HUES64 (cell line): Measurements from ENCODE around the gene VIT.

Experiments used
- H3K27ac ChIP-seq: 2 replicates; pipeline ENCODE4 v1.7.0; 2013; ENCODE audit warnings: low read depth, low read length, inconsistent platforms
- H3K27me3 ChIP-seq: 2 replicates; pipeline ENCODE4 v1.6.1; 2013; ENCODE audit warnings: mild to moderate bottlenecking, low read length; ENCODE audit not compliant: insufficient read depth
- H3K36me3 ChIP-seq: 2 replicates; pipeline ENCODE4 v1.6.1; 2013; ENCODE audit warnings: mild to moderate bottlenecking, low read length; ENCODE audit not compliant: insufficient read depth
- H3K4me1 ChIP-seq: 2 replicates; pipeline ENCODE4 v1.6.1; 2013; ENCODE audit warnings: mild to moderate bottlenecking, low read length, moderate library complexity; ENCODE audit not compliant: insufficient read depth
- H3K4me3 ChIP-seq: 2 replicates; pipeline ENCODE4 v1.5.1; 2013; ENCODE audit warnings: mild to moderate bottlenecking, low read length, moderate library complexity
- H3K9ac ChIP-seq: 2 replicates; pipeline ENCODE4 v1.6.1; 2013; ENCODE audit warnings: mild to moderate bottlenecking, low read depth, low read length
- H3K9me3 ChIP-seq: 2 replicates; pipeline ENCODE4 v1.6.1; 2013; ENCODE audit warnings: low read depth, low read length; ENCODE audit not compliant: insufficient read depth
- WGBS: fragments of 150-250, 120-280 bp; methylation state at CpG from one replicate; pipeline ENCODE4 v1.1.7; 2013; ENCODE audit warnings: missing lambda C conversion rate; 5-methylcytosine and 5-hydroxymethylcytosine counted together

Gene VIT

DNA sequence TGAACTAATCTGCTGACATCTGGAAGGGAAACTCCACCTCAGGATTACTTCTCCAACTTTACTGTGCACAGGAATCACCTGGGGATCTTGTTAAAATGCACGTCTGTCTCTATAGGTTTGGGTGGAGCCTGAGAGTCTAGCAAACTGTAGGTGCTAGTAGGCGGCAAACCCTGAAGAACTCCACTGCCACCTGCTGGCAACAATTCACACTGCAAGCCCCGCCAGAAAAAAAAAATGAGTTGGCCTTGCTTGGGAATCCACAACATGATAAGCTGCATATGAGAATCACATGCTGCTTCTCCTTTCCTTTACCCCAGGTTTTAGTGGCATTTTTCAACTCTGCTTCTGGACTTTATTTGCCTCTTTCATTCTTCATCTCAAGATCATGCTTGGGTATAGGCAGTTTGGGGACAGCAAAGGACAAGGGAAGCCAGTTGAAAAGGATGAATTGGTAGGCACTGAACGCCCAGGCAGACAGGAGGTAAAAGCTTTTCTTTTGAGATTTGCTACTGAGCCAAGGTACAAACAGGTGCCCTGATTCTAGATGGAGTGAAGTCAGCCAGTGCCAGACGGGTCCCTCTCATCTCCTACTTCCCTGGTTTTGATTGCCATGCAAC lies 88.8 kb downstream of the VIT start:
- WGBS: 30% methylated on average over 5 of the region's 5 CpGs
- Histone ChIP-seq H3K4me1 (peaks cover 16% of the 10 kb centered on the region), H3K9ac (no peak overlapping the region), H3K36me3 (no peaks in the 10 kb centered on the region), H3K27me3 (no peaks in the 10 kb centered on the region), H3K4me3 (0 out of 2 replicates have a peak overlapping the region, but pooled peaks have one; percentile 1), H3K27ac (no peak overlapping the region), H3K9me3 (no peaks in the 10 kb centered on the region)

GRCh38 chr2:36789181-36789804 lies 92.8 kb downstream of the VIT start:
- Histone ChIP-seq H3K36me3 (no peaks in the 10 kb centered on the region), H3K9ac (no peak overlapping the region), H3K27me3 (no peaks in the 10 kb centered on the region), H3K4me1 (peaks cover 6% of the 10 kb centered on the region), H3K9me3 (no peaks in the 10 kb centered on the region), H3K27ac (no peak overlapping the region), H3K4me3 (no peak overlapping the region)
- WGBS: 94% methylated on average over 11 of the region's 11 CpGs

DNA sequence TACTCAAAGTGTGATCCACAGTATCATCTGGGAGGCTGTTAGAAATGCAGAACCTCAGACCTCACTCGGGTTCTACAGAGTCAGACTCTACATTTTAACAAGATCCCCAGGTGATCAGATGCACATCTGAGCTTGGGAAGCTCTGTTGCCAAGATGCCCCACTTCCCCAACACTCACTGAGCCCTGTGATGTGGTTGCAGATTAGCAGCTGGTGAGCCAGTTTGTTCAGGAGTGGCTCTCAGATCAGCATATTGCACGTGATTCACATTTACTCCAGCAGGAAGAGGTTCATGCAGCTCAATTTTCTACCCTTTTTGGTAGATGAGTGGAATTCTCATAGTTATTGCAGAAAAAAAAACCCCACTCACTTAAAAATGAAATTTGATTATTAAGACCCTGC lies 96.4 kb downstream of the VIT start:
- H3K9ac ChIP-seq: no peak overlapping the region
- H3K27me3 ChIP-seq: no peaks in the 10 kb centered on the region
- H3K4me1 ChIP-seq: peaks cover 9% of the 10 kb centered on the region
- no peak overlapping the region for H3K27ac ChIP-seq
- no peaks in the 10 kb centered on the region for H3K9me3 ChIP-seq
- WGBS: 89% methylated on average over 2 of the region's 2 CpGs
- H3K36me3 ChIP-seq: no peaks in the 10 kb centered on the region
- no peak overlapping the region for H3K4me3 ChIP-seq

DNA sequence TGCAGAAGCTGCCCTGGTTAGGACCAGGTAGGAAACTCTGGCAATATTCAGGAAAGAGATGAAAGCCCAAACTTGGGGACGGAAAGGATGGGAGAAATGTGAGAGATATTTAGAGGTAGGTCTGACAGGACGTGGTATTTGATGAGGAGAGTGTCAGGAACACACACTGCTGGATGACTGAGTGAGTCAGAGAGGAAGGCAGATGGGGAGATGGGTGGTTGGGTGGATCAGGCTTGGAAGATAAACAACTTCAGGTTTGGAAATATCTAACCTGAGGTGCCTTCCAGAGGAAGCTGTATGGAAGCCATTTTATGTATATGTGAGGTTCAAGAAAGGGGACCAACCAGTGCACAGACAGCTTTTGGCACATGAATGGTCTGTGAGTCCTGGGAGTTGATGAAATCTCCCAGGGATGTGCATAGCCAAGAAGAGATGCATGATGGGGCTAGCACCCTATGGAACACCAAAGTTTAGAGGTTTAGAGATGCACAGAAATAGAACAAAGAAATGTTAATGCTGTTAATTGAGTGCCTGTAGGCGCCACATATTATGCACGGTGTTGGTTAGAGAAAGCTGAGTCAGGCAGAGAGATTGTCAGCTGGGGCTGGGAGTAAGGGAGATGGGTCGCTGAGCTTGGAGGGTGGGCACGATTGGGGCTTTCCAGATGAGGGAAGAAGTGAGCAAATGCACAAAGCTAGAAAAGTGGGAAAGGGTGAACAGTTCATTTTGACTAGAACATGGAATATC lies 101.0 kb downstream of the VIT start:
- no peak overlapping the region for H3K9ac ChIP-seq
- no peak overlapping the region for H3K27ac ChIP-seq
- no peak overlapping the region for H3K4me3 ChIP-seq
- H3K27me3 ChIP-seq: no peaks in the 10 kb centered on the region
- WGBS: 40% methylated on average over 6 of the region's 6 CpGs
- no peaks in the 10 kb centered on the region for H3K36me3 ChIP-seq
- no peaks in the 10 kb centered on the region for H3K9me3 ChIP-seq
- peaks cover 10% of the 10 kb centered on the region for H3K4me1 ChIP-seq

- no peaks in the 10 kb centered on the region for H3K36me3 ChIP-seq
- peaks cover 10% of the 10 kb centered on the region for H3K4me1 ChIP-seq
- no peak overlapping the region for H3K4me3 ChIP-seq
- 90% methylated on average over 2 of the region's 3 CpGs for WGBS
- 0 out of 2 replicates have a peak, but pooled peaks cover 2% of the 10 kb centered on the region for H3K9me3 ChIP-seq
- no peak overlapping the region for H3K9ac ChIP-seq
- H3K27me3 ChIP-seq: no peaks in the 10 kb centered on the region
- no peak overlapping the region for H3K27ac ChIP-seq
Observed at GRCh38 chr2:36798724-36799123, 102.2 kb downstream of the VIT start.

DNA sequence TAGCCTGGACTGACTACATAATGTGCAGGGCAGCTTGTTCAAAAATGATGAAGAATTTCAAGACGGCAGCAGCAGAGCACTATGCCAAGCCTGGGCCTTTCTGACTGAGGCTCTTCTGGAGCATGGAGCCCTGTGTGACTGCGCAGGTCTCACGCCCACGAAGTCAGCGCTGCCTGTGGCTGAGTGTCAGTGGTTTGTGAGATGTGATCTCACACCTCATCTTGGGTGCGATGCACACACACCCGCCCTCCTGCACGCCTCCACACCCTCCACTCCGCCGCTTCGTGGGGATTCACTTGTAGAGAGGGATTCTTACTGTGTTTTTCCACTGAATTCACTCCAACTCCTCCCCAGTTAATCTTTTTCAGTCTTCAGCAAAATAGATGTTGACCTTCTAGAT lies 103.9 kb downstream of the VIT start:
- Histone ChIP-seq H3K36me3 (no peaks in the 10 kb centered on the region), H3K4me1 (peaks cover 10% of the 10 kb centered on the region), H3K9me3 (0 out of 2 replicates have a peak, but pooled peaks cover 2% of the 10 kb centered on the region), H3K27me3 (no peaks in the 10 kb centered on the region), H3K9ac (no peak overlapping the region), H3K27ac (no peak overlapping the region), H3K4me3 (no peak overlapping the region)
- 95% methylated on average over 11 of the region's 11 CpGs for WGBS

- no peak overlapping the region for H3K27ac ChIP-seq
- no peaks in the 10 kb centered on the region for H3K36me3 ChIP-seq
- no peak overlapping the region for H3K4me3 ChIP-seq
- H3K27me3 ChIP-seq: no peaks in the 10 kb centered on the region
- 98% methylated on average over 6 of the region's 6 CpGs for WGBS
- 0 out of 2 replicates have a peak, but pooled peaks cover 2% of the 10 kb centered on the region for H3K9me3 ChIP-seq
- H3K4me1 ChIP-seq: peaks cover 10% of the 10 kb centered on the region
- H3K9ac ChIP-seq: no peak overlapping the region
Observed at GRCh38 chr2:36801088-36801487, 104.6 kb downstream of the VIT start.

DNA sequence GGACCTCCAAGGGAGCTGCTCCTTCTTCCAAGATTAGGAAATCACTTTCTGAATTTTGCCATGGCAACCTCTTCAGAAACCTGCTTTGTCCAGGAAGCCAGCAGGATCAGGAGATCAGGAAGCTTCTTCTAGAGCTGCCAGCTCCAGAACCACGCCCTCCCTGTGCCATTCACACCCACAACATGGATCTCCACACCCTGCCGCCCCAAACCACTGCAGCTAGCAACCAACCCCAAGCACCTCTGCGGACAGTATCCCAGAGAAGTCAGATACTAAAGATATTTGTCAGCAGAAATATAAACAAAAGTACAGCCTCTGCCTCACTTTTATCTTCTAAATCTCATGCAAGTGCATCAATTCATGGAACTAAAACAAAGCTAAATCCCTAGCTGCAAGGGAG lies 106.4 kb downstream of the VIT start:
- Histone ChIP-seq H3K27ac (no peak overlapping the region), H3K9ac (no peak overlapping the region), H3K4me3 (no peak overlapping the region), H3K9me3 (0 out of 2 replicates have a peak, but pooled peaks cover 2% of the 10 kb centered on the region), H3K27me3 (no peaks in the 10 kb centered on the region), H3K36me3 (no peaks in the 10 kb centered on the region), H3K4me1 (peaks cover under 1% of the 10 kb centered on the region; the same call in 1 of the 2 replicates)
- 82% methylated on average over 3 of the region's 3 CpGs for WGBS

DNA sequence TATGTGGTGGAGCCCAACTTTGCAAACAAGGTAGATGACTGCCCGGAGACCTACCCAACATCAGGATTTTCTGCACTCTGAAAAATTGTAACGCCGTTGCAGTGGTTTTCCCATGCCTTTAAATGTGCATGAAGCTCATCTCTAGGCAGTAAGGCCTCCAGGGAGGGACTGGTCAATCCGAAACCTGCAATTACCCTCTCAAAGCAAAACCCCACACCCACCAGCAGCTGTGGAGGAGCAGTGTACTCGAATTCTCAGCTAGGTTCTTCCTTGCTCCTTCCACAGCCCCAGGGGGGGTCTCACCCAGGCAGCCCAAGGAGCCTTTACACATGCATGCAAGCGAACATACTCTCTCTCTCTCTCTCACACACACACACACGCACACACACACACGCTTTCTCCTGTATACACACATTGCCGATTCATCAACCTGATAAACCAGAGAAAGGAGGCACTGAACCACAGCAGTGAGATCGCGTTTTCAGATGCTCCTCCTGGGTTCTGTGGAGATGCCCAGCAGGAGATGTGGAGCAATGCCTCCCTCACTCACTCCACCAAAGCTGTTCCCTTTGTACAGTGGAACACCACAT lies 109.2 kb downstream of the VIT start:
- Histone ChIP-seq H3K4me1 (no peaks in the 10 kb centered on the region), H3K4me3 (no peak overlapping the region), H3K36me3 (no peaks in the 10 kb centered on the region), H3K27ac (no peak overlapping the region), H3K9me3 (0 out of 2 replicates have a peak, but pooled peaks cover 2% of the 10 kb centered on the region), H3K27me3 (no peaks in the 10 kb centered on the region), H3K9ac (no peak overlapping the region)
- WGBS: 87% methylated on average over 11 of the region's 11 CpGs

DNA sequence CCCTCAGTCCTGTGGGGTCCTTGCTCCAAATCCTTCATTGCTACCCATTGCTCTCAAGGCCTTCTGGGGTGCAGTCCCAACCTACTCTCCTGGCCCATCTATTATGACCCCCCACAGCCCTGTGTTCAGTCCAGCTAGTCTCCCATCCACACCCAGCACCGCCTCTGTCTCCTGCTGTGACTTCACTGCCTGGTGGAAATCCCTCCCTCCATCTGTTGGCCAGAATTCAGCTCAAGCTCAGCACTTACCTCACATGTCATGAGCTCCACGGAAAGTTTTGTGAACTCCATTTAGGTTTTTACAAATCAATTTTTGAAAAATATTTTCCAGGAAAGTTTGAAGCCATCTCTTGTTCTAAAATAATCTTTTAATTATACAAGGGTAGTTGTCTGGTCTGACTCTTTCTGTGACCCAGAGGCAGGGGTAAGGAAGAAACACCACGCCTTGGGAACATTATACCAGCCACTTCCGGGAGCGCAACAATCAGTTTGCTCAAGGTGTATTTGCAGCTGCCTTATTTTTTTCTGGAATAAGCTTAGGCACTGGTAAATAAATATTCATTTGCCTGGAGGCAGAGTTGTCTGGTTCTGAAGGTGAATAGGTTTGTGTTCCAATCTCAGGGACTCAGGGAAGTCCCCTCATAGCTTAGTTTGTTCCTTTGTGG lies 110.8 kb downstream of the VIT start:
- no peak overlapping the region for H3K27ac ChIP-seq
- H3K4me3 ChIP-seq: no peak overlapping the region
- H3K27me3 ChIP-seq: no peaks in the 10 kb centered on the region
- H3K4me1 ChIP-seq: no peaks in the 10 kb centered on the region
- no peaks in the 10 kb centered on the region for H3K36me3 ChIP-seq
- 96% methylated on average over 5 of the region's 5 CpGs for WGBS
- H3K9me3 ChIP-seq: 0 out of 2 replicates have a peak, but pooled peaks cover 2% of the 10 kb centered on the region
- H3K9ac ChIP-seq: no peak overlapping the region
